Urothelium cell line (cell line): ENCODE data around the gene TAB2.

Experiments
- DNase-seq: peaks from one replicate; pipeline ENCODE4 v3.0.0; 2011; ENCODE audit warnings: low spot score, mixed read lengths
- FAIRE-seq: peaks from 2 replicates; lab custom pipeline; 2011; peaks lifted over from hg19 to GRCh38; lab: Jason Lieb, UNC

Gene TAB2

GRCh38 chr6:149365197-149365596 is 47.7 kb downstream of the TAB2 start:
- FAIRE-seq (no peak), DNase-seq (no peak)

- FAIRE-seq, result no peak
- DNase-seq, result no peak
Measured at GRCh38 chr6:149366267-149366921, 48.9 kb downstream of the TAB2 start.

- FAIRE-seq (no peak), DNase-seq (no peak)
Measured at GRCh38 chr6:149368065-149368464, 50.6 kb downstream of the TAB2 start.

GRCh38 chr6:149371154-149371553 is 53.6 kb downstream of the TAB2 start:
- DNase-seq (no peak), FAIRE-seq (no peak)

- DNase-seq, result no peak
- no peak for FAIRE-seq
Measured at GRCh38 chr6:149372062-149372461, 54.5 kb downstream of the TAB2 start.

GRCh38 chr6:149373511-149373910 is 56.0 kb downstream of the TAB2 start:
- FAIRE-seq (no peak), DNase-seq (no peak)

GRCh38 chr6:149379977-149380376 is 62.5 kb downstream of the TAB2 start:
- no peak for DNase-seq
- no peak for FAIRE-seq

GRCh38 chr6:149380523-149380922 is 63.0 kb downstream of the TAB2 start:
- FAIRE-seq (no peak), DNase-seq (no peak)

- DNase-seq, result no peak
- no peak for FAIRE-seq
Measured at GRCh38 chr6:149383371-149383770, 65.9 kb downstream of the TAB2 start.

GRCh38 chr6:149384464-149384863 is 67.0 kb downstream of the TAB2 start:
- no peak for FAIRE-seq
- no peak for DNase-seq

GRCh38 chr6:149385998-149386646 is 68.6 kb downstream of the TAB2 start:
- FAIRE-seq (no peak), DNase-seq (no peak)

GRCh38 chr6:149387779-149388512 is 70.4 kb downstream of the TAB2 start:
- FAIRE-seq, result no peak
- DNase-seq, result no peak

- no peak for DNase-seq
- no peak for FAIRE-seq
Measured at GRCh38 chr6:149389509-149390297, 72.2 kb downstream of the TAB2 start.

GRCh38 chr6:149392093-149392492 is 74.6 kb downstream of the TAB2 start:
- DNase-seq, result no peak
- no peak for FAIRE-seq

- no peak for DNase-seq
- FAIRE-seq, result no peak
Measured at GRCh38 chr6:149392535-149392934, 75.0 kb downstream of the TAB2 start.

GRCh38 chr6:149393002-149393679 is 75.6 kb downstream of the TAB2 start:
- no peak for FAIRE-seq

GRCh38 chr6:149395185-149395584 is 77.7 kb downstream of the TAB2 start:
- FAIRE-seq (no peak), DNase-seq (no peak)

More at GRCh38 chr6:149393002-149393679, 75.6 kb downstream of the TAB2 start:
- no peak for DNase-seq

GRCh38 chr6:149397384-149397783 is 79.9 kb downstream of the TAB2 start:
- FAIRE-seq, result no peak
- DNase-seq, result no peak

GRCh38 chr6:149400050-149400449 is 82.5 kb downstream of the TAB2 start, which contains the start of gene SUMO4:
TSS of gene SUMO4 (plus strand) at chr6:149400262. CDS start at chr6:149400392, 130 bp downstream.
- FAIRE-seq, result no peak
- DNase-seq, result no peak

GRCh38 chr6:149403534-149403933 is 86.0 kb downstream of the TAB2 start:
- FAIRE-seq (no peak), DNase-seq (no peak)
